ENCODE data around the gene JAGN1.
"Not testable (repeated sequence)": the region's sequence is repeated elsewhere in the genome, so short reads cannot be mapped to it uniquely, and the experiment has no call there.

Gene JAGN1

DNA sequence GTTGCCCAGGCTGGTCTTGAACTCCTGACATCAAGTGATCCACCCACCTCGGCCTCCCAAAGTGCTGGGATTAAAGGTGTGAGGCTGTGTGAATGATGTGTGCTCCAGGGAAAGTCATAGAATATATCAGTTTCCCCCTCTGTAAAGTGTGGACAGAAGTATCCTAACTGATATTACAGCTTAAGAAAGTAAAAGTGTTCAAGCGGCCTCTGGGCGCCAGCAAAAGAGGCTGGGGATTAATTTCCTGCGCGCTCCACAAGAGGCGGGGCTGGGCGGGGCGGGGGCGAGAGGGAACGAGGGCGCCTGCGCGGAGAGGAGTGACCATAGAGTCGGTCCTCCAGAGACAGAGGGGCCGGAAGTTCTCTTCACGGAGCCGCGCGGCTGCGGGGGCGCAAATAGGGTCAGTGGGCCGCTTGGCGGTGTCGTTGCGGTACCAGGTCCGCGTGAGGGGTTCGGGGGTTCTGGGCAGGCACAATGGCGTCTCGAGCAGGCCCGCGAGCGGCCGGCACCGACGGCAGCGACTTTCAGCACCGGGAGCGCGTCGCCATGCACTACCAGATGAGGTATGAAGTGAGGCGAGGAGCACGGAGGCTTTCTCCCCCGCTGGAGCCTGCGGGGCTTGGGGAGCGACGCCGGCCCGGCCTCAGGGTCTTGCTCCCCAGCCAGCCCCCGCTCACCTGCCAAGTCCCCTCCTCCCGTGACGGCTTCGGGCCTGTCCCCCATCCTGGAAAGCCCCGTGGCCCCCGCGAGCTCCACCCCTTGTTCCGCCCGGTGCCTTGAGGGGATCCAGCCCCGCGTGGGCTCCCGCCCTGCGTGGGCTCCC lies at the start of gene JAGN1:
Gene JAGN1 (plus strand): TSS at position 362 of the 823 bp plus-strand sequence. CDS start 113 bp downstream, at position 475.
- DNase-seq = peak; percentile 92 to 93

GRCh38 chr3:9841015-9841414 lies 49.4 kb upstream of the JAGN1 start:
- DNase-seq = no peak

DNA sequence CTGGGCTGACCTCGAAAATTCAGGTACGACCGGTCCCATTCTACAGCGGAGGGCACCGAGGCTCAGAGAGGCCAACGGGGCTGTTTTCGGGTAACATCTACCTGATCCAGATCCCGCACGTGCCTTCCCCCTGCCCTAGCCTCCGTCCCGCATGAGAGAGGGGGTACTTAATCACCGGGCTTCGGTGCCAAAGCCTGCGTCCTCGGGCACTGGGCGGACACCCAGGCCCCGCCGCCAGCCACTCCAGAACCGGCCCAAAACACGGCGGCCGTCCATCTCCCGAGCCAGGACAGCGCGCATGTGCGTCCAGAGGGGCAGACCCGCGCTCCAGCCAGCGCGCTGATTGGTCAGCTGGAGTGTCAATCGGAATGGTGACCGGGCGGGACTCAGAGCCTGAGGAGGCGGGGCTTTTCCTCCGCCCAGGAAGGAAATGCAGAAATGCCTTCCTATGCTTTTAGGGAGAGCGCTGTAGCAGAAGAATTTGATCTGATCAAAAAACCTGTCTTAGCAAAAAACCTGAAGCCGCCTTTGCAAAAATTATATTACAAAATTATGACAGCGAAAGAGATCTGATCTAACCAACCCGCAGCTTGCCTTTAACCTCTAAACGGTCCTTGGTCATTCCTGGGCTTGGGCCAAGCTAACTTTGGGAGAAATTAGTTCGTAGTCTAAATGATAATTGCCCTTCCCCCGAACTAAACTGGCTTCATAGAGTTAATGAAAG lies 46.5 kb upstream of the JAGN1 start, which contains the start of gene RPUSD3:
Gene RPUSD3 (minus strand): TSS at position 294 of the 724 bp plus-strand sequence. CDS start 18 bp downstream, at position 276.
- DNase-seq = peak; percentile 98

DNA sequence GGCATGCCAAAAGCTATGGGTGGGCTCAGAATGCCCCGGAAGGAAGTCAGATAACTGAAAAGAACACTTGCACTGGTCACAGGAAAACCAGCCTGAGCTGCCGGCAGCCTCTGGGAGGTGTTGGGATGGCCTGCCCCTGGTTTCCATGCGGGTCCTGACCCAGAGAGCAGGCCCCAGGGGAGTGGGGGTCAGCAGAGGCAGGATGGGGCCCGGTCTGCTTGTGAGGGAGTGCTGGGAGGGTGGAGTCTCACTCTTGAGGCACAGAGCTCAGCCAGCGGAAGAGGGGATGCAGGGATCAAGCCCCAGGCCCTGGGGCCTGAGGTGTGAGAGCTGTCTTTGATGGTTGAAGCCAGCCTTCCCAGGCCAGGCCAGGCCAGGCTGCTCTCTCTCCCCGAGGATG lies 44.2 kb upstream of the JAGN1 start:
- DNase-seq = no peak

DNA sequence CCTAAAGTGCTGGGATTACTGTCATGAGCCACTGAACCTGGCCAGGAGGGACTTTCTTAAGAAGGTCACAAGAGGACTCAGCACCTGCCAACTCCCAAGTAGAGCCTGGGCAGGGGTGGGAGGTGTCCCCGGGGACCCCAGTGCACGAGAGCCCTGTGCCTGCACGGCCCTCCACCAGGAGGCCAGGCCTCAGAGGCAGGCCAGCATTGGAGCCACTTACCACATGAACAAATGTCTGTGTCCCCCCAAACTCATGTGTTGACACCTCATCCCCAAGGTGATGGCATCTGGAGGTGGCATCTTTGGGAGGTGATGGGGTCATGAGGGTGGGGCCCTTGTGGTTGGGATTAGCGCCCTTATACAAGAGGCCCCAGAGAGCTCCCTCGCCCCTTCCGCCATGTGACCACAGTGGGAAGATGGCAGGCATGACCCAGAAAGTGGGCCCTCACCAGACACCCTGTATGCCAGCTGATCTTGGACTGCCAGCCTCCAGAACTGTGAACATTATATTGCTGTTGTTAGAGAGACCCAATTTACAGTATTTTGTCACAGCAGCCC lies 43.4 kb upstream of the JAGN1 start:
- DNase-seq = no peak

GRCh38 chr3:9847870-9848269 lies 42.5 kb upstream of the JAGN1 start:
- not testable (repeated sequence) for DNase-seq

GRCh38 chr3:9848860-9849259 lies 41.5 kb upstream of the JAGN1 start:
- DNase-seq = not testable (repeated sequence)

GRCh38 chr3:9851383-9851782 lies 39.0 kb upstream of the JAGN1 start:
- not testable (repeated sequence) for DNase-seq

DNA sequence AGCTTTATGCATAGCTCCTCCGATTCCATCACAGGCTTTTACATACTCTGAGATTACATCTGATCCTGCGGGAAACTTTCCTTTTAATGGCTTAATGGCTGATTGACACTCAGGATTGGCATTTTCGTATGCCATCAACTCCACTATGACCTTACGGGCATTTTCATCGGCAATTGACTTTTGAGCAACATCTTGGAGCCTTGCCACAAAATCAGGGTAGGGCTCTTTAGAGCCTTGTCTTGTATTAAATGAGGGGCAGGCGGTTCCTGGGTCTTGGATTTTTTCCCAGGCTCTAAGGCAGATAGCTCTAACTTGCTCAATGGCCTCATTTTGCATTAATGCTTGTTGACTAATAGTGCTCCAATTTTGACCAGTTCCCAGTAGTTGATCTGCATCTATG lies 38.5 kb upstream of the JAGN1 start:
- not testable (repeated sequence) for DNase-seq

DNA sequence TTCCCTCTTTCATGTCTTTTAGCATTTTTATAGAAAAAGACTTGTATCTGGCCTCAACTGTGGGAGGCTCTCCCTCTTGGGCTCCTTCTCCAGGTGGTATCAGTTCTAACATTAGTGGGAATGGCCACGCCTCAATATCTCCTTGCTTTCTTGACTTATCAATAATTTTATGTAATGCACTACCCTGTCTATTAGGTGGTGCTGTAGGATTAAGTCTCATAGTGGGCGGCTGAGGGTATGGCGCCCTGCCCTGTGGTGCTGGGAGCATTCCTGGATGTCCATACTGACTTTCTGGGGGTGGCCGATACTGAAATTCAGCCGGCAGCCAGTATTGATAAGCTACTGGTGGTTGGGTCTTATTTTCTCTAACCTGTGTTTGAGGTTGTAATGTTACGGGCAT lies 37.9 kb upstream of the JAGN1 start:
- no peak for DNase-seq

- DNase-seq = not testable (repeated sequence)
Observed at GRCh38 chr3:9854291-9854940, 36.0 kb upstream of the JAGN1 start.

DNA sequence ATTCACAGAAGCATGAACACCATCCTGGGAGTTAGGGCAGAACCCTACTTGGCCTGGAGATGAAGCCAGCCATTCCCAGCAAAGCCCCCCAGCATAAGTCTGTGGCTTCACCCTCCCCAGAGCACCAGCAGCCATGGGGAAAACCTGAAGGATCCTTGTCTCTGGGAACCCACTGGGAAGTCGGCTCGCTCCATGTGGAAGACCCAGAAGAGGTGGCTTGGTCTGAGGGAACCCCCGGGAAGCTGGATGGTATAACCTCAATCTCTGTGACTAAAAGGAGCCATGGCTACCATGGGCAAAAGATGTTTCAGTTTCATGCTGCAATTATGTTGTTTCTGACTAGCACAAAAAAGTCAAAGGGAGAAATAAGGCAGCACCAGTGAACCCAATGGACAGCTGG lies 34.8 kb upstream of the JAGN1 start:
- DNase-seq = no peak

GRCh38 chr3:9859530-9860025 lies 30.8 kb upstream of the JAGN1 start:
- no peak for DNase-seq

DNA sequence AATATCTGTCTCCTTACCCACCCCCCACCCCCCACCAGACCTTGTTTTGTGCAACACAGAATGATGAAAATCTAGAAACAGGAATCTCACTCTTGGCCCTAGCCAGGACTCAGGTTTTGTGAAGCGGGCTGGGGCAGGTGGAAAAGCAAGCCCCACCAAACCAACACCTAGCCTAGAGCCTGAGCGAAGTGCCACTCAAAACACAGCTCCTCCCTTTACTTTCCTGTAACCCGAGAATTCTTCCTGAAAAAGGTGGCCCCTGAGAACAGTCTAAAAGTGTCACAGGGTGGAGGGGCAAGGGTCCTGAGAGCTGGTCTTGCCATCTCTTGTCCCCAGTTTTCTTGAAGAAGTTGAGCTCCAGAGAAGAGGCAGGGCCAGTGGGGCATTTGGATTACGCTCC lies 29.2 kb upstream of the JAGN1 start:
- DNase-seq = no peak

- DNase-seq = no peak
Observed at GRCh38 chr3:9861626-9862130, 28.7 kb upstream of the JAGN1 start.

GRCh38 chr3:9862391-9863057 lies 27.9 kb upstream of the JAGN1 start:
- DNase-seq = peak; percentile 30 to 33

DNA sequence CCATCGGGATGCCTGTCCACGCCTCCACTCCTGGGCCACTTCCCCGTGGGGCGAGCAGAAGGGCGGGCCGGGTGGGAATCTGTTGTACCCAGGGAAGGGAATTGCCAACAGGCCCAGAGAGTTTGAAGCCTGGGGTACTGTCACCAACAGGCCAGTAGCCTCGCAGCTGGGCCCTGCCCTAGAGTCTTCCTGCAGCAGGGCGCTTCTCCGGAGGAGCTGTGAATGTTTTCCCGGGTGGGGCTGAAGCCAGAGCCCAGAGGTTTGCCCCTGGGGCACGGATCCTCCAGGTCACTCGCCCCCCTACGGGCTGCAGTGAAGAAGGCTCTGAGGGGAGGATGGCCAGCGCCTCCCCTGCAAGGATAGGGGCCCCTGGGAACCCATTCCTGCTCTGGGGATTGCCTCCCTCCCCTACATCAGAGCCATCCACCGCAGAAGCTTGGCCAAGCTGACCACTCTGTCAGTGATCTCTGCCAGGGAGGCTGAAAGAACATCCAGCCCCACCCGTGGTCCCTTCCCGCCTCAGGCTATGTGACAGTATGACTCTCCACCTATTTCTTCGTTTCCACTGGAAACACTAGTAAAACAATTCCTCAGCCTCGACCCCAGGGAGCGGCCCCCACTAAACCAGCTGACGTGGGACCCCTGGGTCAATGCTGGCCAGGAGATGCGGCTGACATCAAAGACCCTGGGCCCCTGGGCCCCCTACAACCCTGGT lies 27.2 kb upstream of the JAGN1 start:
- DNase-seq = no peak

GRCh38 chr3:9864200-9864927 lies 26.0 kb upstream of the JAGN1 start:
- no peak for DNase-seq

DNA sequence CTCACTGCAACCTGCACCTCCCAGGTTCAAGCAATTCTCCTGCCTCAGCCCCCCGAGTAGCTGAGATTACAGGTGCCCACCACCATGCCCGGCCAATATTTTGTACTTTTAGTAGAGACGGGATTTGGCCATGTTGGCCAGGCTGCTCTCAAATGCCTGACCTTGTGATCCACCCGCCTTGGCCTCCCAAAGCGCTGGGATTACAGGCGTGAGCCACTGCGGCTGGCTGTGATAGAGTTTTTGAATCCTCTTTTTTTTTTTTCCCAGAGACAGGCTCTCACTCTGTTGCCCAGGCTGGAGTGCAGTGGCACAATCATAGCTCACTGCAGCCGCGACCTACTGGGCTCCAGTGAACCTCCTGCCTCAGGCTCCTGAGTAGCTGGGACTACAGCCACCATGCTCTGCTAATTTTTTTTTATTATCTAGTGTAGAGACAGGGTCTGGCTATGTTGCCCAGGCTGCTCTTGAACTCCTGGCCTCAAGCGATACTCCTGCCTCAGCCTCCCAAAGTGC lies 25.2 kb upstream of the JAGN1 start:
- not testable (repeated sequence) for DNase-seq

- DNase-seq = no peak
Observed at GRCh38 chr3:9866639-9867038, 23.8 kb upstream of the JAGN1 start.

- no peak for DNase-seq
Observed at GRCh38 chr3:9867106-9867505, 23.3 kb upstream of the JAGN1 start.
